ENCODE data around the gene KLF15.

Gene KLF15

DNA sequence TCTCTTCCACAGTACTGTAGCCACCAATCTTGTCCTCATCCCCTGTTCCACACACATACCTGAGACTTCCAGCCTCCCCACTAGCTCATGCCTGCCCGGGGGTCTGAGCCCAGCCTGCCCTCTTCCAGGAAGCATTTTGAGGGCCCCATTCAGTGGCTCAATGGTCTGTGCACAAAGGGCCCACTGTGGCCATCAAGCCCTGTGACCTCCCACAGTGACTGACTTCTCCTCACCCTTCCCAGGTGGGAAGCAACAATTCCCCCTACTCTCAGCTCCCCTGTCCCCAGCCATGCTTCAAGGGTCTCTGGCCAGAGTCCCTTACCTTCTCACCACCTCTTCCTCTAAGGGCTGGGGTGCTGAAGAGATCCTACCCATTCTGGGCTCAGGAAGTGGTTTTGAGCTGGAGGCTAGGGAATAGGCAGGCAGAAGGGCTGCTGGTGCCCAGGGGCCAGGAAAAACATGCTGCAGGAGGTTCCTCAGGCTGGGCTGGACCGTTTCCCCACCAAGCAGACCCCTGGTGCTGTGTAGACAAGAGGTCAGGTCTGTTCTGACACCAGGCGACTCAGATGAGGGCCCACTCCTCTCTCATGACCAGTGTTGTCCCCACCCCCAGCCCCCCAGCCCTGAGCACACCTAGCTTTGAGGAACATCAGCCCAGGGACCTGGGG lies 3.0 kb upstream of the KLF15 start:
- no peak for DNase-seq

DNA sequence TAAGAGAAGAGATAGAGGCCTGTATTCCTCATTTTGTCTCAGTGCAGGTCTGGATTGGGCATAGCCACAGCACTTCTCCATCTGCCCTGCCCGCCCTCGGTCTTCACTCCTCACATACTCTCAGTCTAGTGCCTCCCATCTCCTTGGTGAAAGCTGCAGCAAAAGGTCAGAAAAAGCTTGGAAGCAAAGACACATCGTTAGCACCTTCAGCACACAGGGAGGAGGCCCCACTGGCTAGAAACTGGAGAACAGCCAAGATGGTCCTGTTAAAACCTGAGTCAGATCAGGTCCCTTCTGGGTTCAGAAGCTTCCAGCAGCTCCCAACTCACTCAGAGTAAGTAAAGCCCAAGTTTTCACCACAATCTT lies 1.6 kb upstream of the KLF15 start:
- no peak for DNase-seq

DNA sequence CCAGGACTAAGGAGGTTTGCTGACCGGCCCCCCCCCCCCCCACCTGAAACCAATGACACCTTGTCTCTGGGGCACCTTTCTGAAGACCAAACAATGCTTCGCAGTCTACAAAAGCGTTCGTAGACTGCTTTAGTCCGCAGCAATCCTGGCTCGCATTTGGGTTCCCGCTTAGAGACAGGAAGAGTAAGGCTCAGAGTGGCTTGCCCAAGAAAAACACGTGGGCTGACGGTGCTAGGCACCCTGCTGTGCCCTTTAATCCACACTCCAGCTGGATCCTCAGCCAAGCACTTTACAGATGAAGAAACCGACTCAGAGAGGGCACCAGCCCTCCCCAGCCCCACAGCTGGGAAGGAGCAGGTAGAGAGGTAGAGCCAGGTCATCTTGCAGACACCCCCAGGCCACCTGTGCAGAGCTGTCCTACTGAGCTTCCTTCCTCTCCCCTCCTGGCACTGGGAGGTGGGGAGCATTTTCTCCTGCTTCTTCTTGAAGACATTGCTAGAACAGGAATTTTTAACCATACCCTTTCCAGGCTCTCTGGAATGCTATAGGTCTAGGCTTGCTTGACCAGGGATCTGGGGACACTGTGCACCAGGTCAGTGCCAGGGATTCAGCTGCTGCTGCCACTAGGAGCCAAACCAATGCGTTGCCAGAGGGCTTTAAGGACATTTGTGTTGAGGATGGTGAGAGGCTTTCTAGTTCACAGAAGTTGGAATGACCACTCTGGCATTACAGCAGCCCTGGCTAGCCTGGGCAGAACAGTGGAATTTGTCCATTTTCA lies 1.0 kb upstream of the KLF15 start:
- no peak for DNase-seq

DNA sequence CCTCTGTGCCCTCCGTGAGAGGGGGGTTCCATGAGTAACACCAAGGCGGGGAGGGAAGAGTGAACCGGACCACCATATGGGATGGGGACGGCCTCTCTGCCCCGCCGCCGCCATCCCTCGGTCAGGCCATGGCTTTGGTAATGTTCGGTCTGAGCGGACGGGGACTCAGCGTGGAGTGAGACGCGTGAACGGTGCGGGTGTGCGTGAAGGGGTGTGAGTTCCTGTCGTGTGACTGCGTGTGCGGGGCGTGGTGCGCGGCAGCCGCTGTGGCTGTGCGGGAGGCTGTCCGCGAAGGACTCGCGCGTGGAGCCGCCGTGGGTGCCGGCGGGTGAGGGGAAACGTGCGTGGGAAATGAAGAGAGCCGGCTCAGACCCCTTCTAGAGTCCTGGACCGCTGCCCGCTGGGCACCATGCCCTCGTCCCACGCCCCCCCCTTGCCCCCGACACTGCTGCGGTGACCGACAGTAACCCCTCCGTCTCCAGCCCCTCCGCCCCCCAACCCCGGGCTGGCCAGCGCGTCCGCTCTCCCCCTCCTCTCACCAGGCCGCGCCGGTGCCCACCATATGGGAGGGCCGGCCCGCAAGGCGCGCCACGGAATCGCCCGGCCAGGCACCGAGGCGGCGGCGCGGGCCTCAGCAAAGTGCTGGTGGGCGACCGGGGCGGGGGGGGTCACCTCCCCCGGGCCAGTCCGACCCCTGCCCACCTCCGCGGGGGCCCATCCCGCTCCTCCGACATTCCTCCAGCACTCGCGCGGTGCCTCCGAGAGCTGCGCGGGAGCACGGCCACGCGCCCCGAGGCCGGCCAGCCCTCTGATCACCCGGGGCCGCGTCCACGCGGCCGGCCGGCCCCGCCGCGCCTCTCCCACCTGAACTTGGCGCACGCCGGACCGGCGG lies 589 bp downstream of the KLF15 start:
- no peak for DNase-seq

DNA sequence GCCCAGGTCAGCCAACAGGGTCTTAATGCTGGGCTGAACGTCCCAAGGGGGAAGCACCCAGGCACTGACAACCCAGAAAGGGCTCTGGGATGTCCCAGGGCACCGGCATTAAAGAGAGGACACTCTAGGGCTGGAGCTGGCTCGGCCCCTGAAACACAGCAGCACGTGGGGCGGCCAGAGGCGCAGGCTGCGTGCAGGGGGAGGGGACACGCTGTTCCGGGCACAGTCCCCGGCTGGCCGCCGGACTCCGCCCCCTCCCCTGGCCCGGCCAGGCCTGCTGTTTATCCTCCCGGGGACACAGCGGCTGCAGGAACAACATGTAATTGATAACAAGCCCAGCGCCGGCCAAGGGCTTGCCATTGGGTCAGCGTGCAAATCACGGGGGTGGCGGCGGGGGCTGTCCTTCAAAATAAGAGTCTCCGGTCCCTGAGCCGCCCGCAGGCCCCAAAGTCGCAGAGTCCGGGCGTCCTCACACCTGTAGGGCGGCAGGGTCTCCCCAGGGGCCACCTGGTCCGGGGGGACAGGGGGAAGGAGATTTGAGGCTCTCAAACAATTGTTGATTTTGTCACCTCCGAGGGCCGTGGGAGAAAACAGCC lies 1.3 kb downstream of the KLF15 start:
- DNase-seq, result no peak

DNA sequence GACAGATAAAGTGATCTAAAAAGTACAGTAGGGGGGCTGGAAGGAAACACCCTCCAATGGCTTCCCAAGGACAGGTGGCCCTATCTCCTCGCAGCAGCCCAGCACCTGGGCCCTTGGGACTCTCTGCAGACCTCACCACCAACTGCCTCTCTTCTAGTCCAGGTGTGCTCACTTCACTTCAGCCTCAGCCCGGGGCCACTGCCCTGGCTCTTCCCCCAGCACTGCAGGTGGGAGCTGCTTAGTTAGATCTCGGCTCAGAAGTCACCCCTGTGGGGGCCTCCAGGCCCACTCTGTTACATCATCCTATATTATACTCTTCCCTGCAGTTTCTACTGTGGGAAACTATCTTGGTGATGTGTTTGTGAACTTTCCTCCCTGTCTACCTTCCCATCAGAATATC lies 2.0 kb downstream of the KLF15 start:
- DNase-seq, result no peak

DNA sequence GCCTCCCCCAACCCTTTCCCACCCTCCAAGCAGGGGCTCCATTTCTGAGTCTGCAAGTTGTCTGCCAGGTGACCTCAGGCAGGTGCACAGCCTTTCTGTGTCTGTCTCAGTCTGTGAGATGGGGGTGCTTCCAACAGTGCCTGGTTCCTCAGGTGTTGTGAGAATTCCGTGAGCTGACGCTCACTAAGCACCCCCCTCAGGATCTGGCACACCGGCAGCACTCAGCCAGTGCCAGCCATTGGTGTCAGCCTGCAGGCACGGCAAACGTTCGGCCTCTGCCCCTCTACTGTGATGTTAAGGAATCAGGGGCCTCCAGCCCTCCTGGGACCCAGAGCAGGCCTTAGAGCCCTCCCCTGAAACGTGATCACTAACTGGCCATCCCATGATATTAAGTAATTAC lies 2.4 kb downstream of the KLF15 start:
- no peak for DNase-seq

DNA sequence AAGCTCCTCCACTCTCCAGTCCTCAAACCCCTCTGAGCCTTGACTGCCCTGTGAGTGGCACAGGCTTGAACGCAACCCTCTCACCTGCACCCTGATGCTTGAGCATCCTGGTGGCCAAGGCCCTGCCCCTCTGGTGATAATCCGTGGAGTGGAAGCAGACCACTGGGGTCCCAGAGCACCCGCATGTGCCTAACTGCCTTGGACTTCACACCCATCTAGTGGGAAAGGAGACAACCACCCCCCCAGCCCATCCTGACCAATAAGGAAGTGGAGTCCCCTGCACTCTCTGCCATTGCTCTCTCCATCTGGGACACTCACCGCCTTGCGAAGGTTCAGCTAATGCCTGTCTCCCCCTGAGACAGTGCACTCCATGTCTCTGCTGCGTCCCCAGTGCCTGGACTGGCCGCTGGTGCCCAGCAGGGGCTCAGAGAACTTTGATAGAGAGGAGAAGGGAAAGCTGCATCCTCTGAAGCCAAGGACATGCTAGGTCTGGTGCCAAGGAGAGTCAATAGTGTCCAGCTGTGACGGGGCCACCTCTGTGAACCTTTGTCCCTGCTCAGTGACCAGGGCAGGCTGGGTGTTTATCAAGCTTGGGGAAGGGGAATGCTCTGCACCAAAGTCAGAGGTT lies 3.4 kb downstream of the KLF15 start:
- DNase-seq, result no peak

DNA sequence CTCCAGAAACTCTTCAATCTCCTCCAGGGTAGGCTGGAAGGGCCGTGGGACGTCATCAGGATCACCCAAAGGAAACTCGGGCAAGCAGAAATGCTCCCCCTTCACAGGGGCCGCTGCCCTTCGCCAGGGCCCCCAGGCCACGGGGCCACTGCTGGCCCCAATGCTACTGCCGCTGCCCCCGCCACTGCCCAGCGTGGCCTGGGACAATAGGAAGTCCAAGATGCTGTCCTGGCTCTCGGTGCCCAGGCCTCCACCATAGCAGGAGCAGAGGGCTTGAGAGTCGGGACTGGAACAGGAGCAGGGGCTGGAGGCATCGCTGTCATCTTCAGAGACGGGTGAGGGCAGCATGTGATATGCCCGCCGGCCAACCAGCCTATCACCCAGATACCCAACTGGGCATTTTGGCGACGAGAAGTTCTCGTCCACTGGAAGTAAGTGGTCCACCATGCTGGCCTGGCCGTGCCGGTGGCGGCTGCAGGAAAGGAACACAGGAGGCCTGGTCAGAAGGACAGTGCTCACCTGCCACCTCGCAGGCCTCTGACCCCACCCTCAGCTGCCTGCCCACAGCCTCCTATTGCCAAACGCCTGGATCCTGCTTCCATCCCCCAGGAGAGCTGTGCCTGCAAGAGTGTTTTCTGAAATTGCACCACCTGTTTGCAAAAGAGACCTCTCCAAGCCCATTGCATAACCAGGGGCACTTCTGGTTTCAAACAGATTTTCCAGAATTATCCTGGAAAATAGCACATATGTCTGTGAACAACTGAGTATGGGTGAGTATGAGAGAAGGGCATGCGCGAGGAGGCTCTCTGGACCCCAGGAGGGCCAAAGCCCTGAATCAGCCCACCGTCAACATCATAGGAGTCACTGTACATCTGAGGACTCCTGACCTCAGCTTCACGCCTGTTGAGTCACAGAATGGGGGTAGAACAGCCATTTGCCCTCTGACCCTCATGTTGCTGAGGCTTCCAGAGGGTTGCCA lies 4.4 kb downstream of the KLF15 start:
- DNase-seq, result no peak

DNA sequence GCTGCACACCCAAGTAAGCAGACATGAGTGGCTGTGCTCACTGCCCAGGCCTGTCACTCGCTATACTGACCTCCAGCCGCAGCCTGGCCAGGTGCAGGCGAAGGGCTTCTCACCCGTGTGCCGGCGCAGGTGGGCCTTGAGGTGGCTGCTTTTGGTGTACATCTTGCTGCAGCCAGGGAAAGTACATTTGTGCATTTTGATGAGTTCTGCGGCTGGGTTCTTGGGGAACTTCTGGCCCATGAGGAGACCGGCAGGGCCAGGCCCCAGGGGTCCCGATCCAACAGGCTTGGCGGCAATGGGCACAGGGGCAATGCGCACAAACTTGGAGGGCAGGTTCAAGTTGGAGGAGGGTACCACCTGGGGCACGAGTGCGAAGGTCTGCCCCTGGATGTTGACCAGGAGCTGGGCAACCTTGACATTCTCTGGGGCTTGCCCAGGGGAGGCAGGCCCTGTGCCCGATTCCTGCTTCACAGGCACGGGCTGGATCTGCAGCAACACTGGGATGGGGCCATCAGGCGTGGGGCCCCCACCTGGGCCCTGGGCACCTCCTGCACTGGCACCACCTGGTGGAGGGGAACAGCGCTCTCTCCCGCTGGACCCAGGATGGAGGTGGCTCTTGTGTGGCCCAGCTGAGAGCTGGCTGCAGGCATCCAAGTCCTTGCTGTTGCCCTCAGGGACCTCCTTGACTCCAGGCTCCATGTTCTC lies 5.3 kb downstream of the KLF15 start:
- DNase-seq, result no peak

DNA sequence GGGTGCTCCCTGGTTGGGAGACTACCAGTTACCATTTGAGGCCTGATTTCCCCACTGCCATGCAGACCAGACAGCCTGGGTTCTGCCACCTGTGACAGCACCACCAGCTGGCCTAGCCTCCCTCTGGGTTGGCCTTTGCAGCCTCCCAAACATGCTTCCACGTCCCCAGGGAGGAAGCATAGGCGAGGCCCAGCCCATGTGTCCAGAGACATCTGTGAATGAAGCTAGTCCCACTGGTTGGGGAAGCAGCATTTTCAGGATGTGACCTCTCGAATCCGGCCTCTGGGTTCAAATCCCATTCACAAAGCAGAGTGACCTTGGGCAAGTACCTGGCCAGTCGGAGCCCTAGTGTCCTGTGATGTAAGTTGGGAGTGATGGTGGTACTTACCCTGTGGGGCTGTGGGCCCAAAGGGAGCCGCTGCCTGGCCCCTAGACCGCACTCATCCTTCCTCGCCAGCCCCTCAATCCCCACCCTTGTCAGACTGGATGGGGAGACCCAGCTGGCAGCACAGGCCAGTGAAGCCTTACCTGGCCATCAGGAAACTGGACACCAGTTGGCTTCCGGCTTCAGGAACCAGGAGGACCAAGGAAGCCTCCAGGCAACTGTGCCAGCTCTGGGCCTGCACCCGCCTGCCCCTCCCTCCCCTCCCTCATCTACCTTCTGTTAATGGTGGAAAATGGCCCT lies 6.0 kb downstream of the KLF15 start:
- DNase-seq, result no peak

DNA sequence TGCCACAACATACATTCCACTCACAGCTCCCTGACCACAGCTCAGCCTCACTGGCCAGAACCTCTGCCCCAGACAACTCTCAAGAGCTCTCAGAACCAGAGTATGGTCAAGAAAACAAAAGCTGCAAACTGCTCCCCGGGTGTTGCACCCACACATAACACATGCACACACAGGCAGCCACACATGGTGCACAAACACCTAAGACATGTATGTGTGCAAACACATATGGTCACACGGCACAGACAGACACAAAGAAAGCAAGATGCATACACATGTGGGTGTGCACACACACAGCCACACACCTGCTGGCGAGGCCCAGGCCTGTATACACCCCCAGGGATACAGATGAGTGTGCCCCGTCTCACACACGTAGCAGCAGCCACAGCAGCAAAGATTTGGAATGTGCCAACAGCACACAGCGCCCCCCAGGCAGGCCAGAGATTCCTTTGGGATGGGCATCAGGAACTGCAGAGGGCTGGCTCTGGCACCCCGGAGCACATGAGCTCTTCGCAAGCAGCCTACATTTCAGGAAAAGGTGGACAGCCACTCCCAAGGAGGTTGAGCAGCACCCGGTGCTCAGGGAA lies 6.6 kb downstream of the KLF15 start:
- no peak for DNase-seq

DNA sequence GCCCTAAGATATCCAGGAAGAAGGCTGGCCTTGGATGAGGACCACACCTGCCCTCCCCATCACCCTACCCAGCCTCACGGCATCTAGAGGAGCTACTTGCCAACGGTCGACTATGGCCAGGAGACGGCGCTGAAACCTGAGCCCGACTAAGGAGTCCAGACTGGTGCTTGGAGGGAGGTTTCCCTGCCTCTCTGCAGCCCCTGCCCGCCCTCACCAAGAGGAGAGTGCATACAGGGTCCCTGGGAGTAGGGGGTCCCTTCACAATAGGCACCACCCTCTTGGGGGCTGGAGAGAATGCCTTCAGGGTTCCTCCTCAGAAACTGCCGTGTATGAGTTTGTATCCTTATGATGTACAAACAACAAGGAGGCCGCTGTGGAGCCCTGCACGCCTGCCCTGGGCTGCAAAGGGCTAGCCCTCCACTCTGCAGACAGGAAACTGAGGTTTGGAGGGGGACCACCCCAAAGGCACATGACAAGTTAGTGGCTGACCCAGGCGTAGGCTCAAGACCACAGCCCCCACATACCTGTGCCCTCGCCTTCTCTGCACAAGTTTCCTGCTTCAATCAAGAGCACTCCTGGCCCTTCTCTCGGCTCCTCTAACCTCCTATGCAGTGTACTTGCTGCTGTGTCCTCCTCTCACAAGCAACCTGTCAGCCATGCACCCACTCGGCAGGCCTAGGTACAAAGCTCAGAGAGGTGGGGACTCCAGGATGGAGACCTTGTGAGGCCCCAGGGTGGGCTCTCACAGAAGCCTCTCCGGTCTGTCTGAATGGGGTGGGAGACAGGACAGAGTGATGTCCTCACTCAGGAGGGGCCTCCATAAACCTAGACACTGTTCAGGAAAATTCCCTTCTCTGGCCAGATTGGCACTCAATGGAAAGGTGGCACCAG lies 7.4 kb downstream of the KLF15 start:
- DNase-seq, result no peak

DNA sequence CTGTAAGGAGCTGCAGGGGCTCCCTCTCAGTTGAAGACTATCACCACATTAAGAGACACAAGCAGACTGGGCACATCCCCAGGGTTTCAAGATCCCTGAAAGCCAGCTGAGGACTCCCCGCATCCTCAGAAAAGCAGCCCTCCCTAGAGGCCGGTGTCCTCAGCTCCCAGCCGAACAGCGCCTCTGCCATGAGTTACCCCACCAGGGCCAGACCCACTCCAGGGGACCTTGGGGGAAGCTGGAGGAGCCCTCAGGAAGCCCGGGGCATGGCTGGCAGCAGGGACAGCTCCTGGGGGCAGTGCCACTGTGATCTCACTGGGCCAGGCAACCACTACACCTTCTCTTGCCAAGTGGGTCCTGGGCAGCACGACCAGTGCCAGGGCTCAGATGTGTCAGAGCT lies 8.1 kb downstream of the KLF15 start:
- no peak for DNase-seq

DNA sequence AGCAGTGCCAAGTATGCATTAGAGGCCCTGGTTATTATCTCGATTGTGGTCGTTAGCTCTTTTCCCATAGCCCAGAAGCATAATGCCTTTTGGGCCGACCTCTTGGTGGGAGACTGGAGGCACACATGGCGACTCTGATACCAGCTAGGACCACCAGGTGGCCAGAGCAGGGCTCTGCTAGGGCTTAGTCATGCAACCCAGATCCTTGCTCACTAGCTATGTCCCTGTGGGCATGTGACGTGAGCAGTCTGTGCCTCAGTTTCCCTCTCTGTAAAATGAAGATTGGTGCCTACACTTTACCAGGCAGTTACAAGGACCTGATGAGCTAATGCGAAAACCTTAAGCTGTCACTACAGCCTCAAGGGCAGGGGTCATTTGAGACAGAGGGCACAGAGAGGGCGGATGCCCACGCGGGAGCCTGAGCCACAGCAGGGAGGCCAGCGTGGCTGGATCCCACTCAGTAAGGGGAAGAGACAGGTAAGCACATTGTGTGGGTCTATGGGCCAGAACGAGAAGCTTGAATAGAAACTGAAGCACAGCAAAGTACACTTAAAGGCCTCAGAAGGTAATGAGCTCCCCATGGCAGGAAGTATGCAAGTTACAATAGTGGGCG lies 8.8 kb downstream of the KLF15 start:
- no peak for DNase-seq

DNA sequence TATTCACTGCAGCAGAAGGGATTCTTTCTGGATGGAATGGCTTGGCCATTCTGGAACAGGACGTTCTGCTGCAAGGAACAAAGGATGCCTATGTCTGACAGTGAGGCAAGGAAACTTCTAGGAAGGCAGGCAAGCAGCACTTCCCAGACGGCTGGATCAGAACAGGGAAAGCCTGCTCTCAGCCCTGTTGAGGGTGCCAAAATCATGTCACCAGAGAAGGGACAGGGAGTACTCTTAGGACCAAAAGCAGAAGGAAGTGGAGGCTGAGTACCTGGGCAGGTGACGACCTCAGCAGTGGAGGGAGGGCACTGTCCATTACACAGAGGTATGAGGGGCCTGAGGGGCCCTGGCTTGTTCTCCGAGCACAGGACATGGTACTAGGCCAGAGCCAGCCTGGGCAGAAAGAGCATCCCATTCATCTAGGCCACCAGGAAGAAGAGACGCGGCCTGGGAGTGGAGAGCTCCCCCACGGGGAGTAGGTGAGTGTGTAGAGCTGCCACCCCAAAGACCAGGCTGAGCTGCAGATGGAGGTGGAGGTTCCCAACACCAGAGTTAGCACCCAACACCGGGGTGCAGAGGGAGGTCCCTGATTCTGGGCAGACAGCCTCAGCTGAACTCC lies 9.6 kb downstream of the KLF15 start:
- DNase-seq, result no peak

DNA sequence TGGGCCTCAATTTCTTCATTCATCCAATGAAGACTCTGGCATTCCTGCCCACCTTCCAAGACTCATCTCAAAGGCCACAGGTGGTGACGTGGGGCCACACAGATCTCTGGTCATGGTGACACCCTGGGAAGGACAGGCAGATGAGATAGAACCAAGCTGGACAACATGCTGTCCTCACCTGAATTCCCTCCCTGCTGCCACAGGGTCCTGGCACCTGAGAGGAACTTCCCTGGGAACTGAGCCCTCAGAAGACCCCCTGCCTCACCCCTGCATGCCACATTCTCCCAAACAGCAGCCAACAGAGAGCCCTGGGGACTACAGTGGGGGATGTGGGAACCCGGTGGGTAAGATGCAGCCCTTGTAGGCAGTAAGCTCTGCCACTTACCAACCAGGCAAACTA lies 10.7 kb downstream of the KLF15 start:
- no peak for DNase-seq

Data from stimulated activated CD4-positive, alpha-beta T cell treated with anti-CD3 and anti-CD28 coated beads, Interleukin-4, amount 100 ng/mL, for 1 hour (primary cell).